Esophagus muscularis mucosa (tissue), 4 donors: ENCODE results near the gene CTRB1. TPM values are rescaled to one million over a fixed set of nuclear protein-coding genes. Genes with fewer than 3 reads are reported as not detected.

Source experiments
- DNase-seq: peaks from one replicate; pipeline ENCODE4 v3.0.0-alpha.2; 2017; ENCODE audit errors: extremely low spot score
- H3K27ac ChIP-seq, 4 donors: fragments of 200-600 bp; sonication (generic); replicated peaks in 1 of 4; 1 replicate in 3 of 4; 2 replicates in 1 of 4; pipeline ENCODE4 v1.5.1; 2016 to 2019; ENCODE audit warnings: mild to moderate bottlenecking in 1 of 4
- H3K27me3 ChIP-seq, 4 donors: fragments of 200-600 bp; sonication (generic); one replicate each; pipeline versions ENCODE4 v1.5.1 to v1.6.0; 2016 to 2019
- H3K36me3 ChIP-seq, 4 donors: fragments of 200-600 bp; sonication (generic); one replicate each; pipeline ENCODE4 v1.5.1; 2016 to 2019
- H3K4me1 ChIP-seq, 4 donors: fragments of 200-600 bp; sonication (generic); one replicate each; pipeline ENCODE4 v1.5.1; 2016 to 2019
- H3K4me3 ChIP-seq, 4 donors: fragments of 200-600 bp; sonication (generic); 1 replicate in 2 of 4; 2 replicates in 2 of 4; pipeline ENCODE4 v1.5.1; 2016 to 2019; ENCODE audit warnings: mild to moderate bottlenecking in 4 of 4, moderate library complexity in 1 of 4
- H3K9me3 ChIP-seq, 4 donors: fragments of 200-600 bp; sonication (generic); 1 replicate in 3 of 4; 2 replicates in 1 of 4; pipeline ENCODE4 v1.5.1; 2016 to 2019
- CTCF ChIP-seq, 3 experiments: fragments of 200-600 bp in 2 of 3; fragments of 450-650 bp in 1 of 3; sonication (generic) in 2 of 3; IDR thresholded peaks; one replicate each; pipeline ENCODE4 v1.5.1; 2017 to 2019; ENCODE audit warnings: antibody characterized with exemption in 3 of 3, mild to moderate bottlenecking in 2 of 3, moderate library complexity in 1 of 3
- EP300 ChIP-seq: sonication (generic); formaldehyde crosslinking; IDR thresholded peaks from one replicate; pipeline ENCODE4 v1.6.1; 2017; ENCODE audit warnings: antibody characterized with exemption
- POLR2A ChIP-seq: fragments of 450-650 bp; IDR thresholded peaks from one replicate; pipeline ENCODE4 v1.6.1; 2017; ENCODE audit warnings: antibody characterized with exemption, moderate library complexity, mild to moderate bottlenecking, low read depth
- POLR2AphosphoS5 ChIP-seq, 2 donors: sonication (generic); formaldehyde crosslinking; IDR thresholded peaks; one replicate each; pipeline ENCODE4 v1.6.1; 2017; ENCODE audit warnings: antibody characterized with exemption in 2 of 2
- WGBS: methylation state at CpG from one replicate; pipeline ENCODE4 v1.1.5; 2018; 5-methylcytosine and 5-hydroxymethylcytosine counted together
- intact Hi-C: fragments of 100-400 bp; cut with DNase I; formaldehyde crosslinking; loops from one replicate; pipeline ENCODE4 v1.15.1; 2023
- total RNA-seq, 4 donors: library from RNA; depleted of rRNA; stranded (reverse); fragments of >200 nt; gene quantifications; one replicate each; pipeline versions ENCODE4 v1.1.0 to v1.2.1, GENCODE V29; 2016

Gene CTRB1
- total RNA-seq, 4 donors from 2014 or later: not detected

- H3K4me3 ChIP-seq: no peak overlapping the region
- no peak overlapping the region for H3K27ac ChIP-seq
- TF ChIP-seq EP300 (no peak), POLR2A (no peak), POLR2AphosphoS5 (IDR thresholded peaks at IDR 0.05) (no peak), CTCF (IDR thresholded peaks at IDR 0.05) (no peak)
- WGBS: 94% methylated on average over 6 of the region's 6 CpGs
- intact Hi-C loops: no loop called here
- no peaks in the 10 kb centered on the region for H3K27me3 ChIP-seq
- no peak for DNase-seq
- H3K4me1 ChIP-seq: no peaks in the 10 kb centered on the region
- peaks cover 0 to 21% (median 15%) of the 10 kb centered on the region in 4 donors for H3K9me3 ChIP-seq
- no peaks in the 10 kb centered on the region for H3K36me3 ChIP-seq
These were observed 39.6 kb upstream of the CTRB1 start for GRCh38 chr16:75179208-75179607.

GRCh38 chr16:75181630-75182029 is 37.2 kb upstream of the CTRB1 start:
- Histone ChIP-seq H3K4me3 (no peak overlapping the region), H3K27ac (no peak overlapping the region), H3K36me3 (no peaks in the 10 kb centered on the region), H3K27me3 (no peaks in the 10 kb centered on the region), H3K9me3 (peaks cover 0 to 11% (median 7%) of the 10 kb centered on the region in 4 donors), H3K4me1 (no peaks in the 10 kb centered on the region)
- intact Hi-C loops: loop anchor here (10.0 kb wide), 1 partner anchor 343 kb away; no protein-coding TSS in a partner anchor
- DNase-seq: no peak
- TF ChIP-seq POLR2AphosphoS5 (IDR thresholded peaks at IDR 0.05): no peak
- TF ChIP-seq EP300: no peak
- TF ChIP-seq CTCF (IDR thresholded peaks at IDR 0.05): no peak
- no peak for TF ChIP-seq POLR2A
- 57% methylated on average over 3 of the region's 3 CpGs for whole genome bisulfite sequencing

- Histone ChIP-seq H3K9me3 (no peaks in the 10 kb centered on the region), H3K27ac (no peak overlapping the region), H3K27me3 (peaks cover 0 to 3% (median 0%) of the 10 kb centered on the region in 4 donors), H3K4me3 (no peak overlapping the region), H3K36me3 (no peaks in the 10 kb centered on the region), H3K4me1 (no peaks in the 10 kb centered on the region)
- TF ChIP-seq CTCF (IDR thresholded peaks at IDR 0.05) (no peak), POLR2AphosphoS5 (IDR thresholded peaks at IDR 0.05) (no peak)
- intact Hi-C loops: loop anchor here (10.0 kb wide), 1 partner anchor 336 kb away; no protein-coding TSS in a partner anchor
- DNase-seq: no peak
- 91% methylated on average over 14 of the region's 14 CpGs for WGBS
These were observed 29.8 kb upstream of the CTRB1 start for GRCh38 chr16:75188832-75189477.

GRCh38 chr16:75189638-75190245 is 29.0 kb upstream of the CTRB1 start:
- Histone ChIP-seq H3K4me3 (no peak overlapping the region), H3K36me3 (no peaks in the 10 kb centered on the region), H3K9me3 (no peaks in the 10 kb centered on the region), H3K27me3 (peaks cover 0 to 3% (median 0%) of the 10 kb centered on the region in 4 donors), H3K4me1 (no peaks in the 10 kb centered on the region), H3K27ac (no peak overlapping the region)
- 88% methylated on average over 7 of the region's 8 CpGs for WGBS
- DNase-seq: no peak
- intact Hi-C loops: loop anchor here (10.0 kb wide), 1 partner anchor 335 kb away; no protein-coding TSS in a partner anchor
- TF ChIP-seq CTCF (IDR thresholded peaks at IDR 0.05): no peak
- TF ChIP-seq POLR2AphosphoS5 (IDR thresholded peaks at IDR 0.05): no peak
- TF ChIP-seq POLR2A: no peak
- TF ChIP-seq EP300: no peak
